AG09309 (cell line): ENCODE data around the gene TTC13.

ENCODE experiments used
- DNase-seq: peaks from one replicate; pipeline ENCODE4 v3.0.0-alpha.2; 2010; ENCODE audit warnings: low read depth
- H3K4me3 ChIP-seq: 2 replicates; pipeline ENCODE4 v1.5.1; 2011; ENCODE audit warnings: mild to moderate bottlenecking, low read depth, low read length, moderate library complexity; ENCODE audit not compliant: control insufficient read depth
- CTCF ChIP-seq: IDR thresholded peaks from 2 replicates; pipeline ENCODE4 v1.5.1; 2011; ENCODE audit warnings: mild to moderate bottlenecking, low read depth, low read length, inconsistent platforms; ENCODE audit not compliant: insufficient read depth, control insufficient read depth; ENCODE audit errors: missing control alignments

The TTC13 gene

GRCh38 chr1:230898144-230898543 is 80.5 kb downstream of the TTC13 start:
- TF ChIP-seq CTCF: no peak
- H3K4me3 ChIP-seq: no peak overlapping the region
- DNase-seq: no peak

- TF ChIP-seq CTCF: no peak
- DNase-seq: no peak
- H3K4me3 ChIP-seq: no peak overlapping the region
Observed at GRCh38 chr1:230896779-230897178, 81.9 kb downstream of the TTC13 start.

GRCh38 chr1:230895452-230895851 is 83.2 kb downstream of the TTC13 start:
- no peak for DNase-seq
- no peak for TF ChIP-seq CTCF
- H3K4me3 ChIP-seq: no peak overlapping the region

- DNase-seq: no peak
- no peak for TF ChIP-seq CTCF
Observed at GRCh38 chr1:230894664-230895063, 84.0 kb downstream of the TTC13 start.

GRCh38 chr1:230894032-230894431 is 84.6 kb downstream of the TTC13 start:
- H3K4me3 ChIP-seq: no peak overlapping the region
- no peak for TF ChIP-seq CTCF
- DNase-seq: no peak

More at GRCh38 chr1:230894664-230895063, 84.0 kb downstream of the TTC13 start:
- no peak overlapping the region for H3K4me3 ChIP-seq

- DNase-seq: no peak
- no peak for TF ChIP-seq CTCF
- no peak overlapping the region for H3K4me3 ChIP-seq
Observed at GRCh38 chr1:230892018-230892491, 86.6 kb downstream of the TTC13 start.

- TF ChIP-seq CTCF: no peak
- no peak overlapping the region for H3K4me3 ChIP-seq
Observed at GRCh38 chr1:230891413-230891812, 87.2 kb downstream of the TTC13 start.

More at GRCh38 chr1:230891413-230891812, 87.2 kb downstream of the TTC13 start:
- DNase-seq: no peak
